Type B pancreatic cell (in vitro differentiated cells): Measurements from ENCODE around the gene UBE2C. TPM values are rescaled to one million over a fixed set of nuclear protein-coding genes. Genes with fewer than 3 reads are reported as not detected.

Experiments
- DNase-seq: peaks from one replicate; pipeline ENCODE4 v3.0.0; 2021; ENCODE audit warnings: mixed read lengths; ENCODE audit not compliant: unreplicated experiment; ENCODE audit errors: extremely low spot score
- H3K27ac Mint-ChIP-seq: 2 replicates; pipeline ENCODE4 v1.8.0; 2021; ENCODE audit warnings: mild to moderate bottlenecking, mixed read lengths
- H3K27me3 Mint-ChIP-seq: 2 replicates; pipeline ENCODE4 v1.8.0; 2021; ENCODE audit warnings: mixed read lengths
- H3K36me3 Mint-ChIP-seq: 2 replicates; pipeline ENCODE4 v1.8.0; 2021; ENCODE audit warnings: mixed read lengths
- H3K4me1 Mint-ChIP-seq: one replicate; pipeline ENCODE4 v1.8.0; 2021; ENCODE audit warnings: mixed read lengths; ENCODE audit not compliant: unreplicated experiment
- H3K4me3 Mint-ChIP-seq: 2 replicates; pipeline ENCODE4 v1.8.0; 2021; ENCODE audit warnings: mild to moderate bottlenecking, mixed read lengths
- H3K9me3 Mint-ChIP-seq: 2 replicates; pipeline ENCODE4 v1.8.0; 2021; ENCODE audit warnings: mixed read lengths
- total RNA-seq: library from RNA; stranded (reverse); gene quantifications from 2 replicates; pipeline ENCODE4 v1.2.1, GENCODE V29; 2021; ENCODE audit warnings: low replicate concordance
- TF ChIP-seq, protein P1 (sequence below): fragments of 200-600 bp; sonication (generic); conservative IDR thresholded peaks from 2 replicates; pipeline ENCODE4 v1.5.0; 2021; ENCODE audit warnings: antibody characterized with exemption, mild to moderate bottlenecking

The UBE2C gene
- total RNA-seq, 1 donor from 2014 or later: 136 TPM

DNA sequence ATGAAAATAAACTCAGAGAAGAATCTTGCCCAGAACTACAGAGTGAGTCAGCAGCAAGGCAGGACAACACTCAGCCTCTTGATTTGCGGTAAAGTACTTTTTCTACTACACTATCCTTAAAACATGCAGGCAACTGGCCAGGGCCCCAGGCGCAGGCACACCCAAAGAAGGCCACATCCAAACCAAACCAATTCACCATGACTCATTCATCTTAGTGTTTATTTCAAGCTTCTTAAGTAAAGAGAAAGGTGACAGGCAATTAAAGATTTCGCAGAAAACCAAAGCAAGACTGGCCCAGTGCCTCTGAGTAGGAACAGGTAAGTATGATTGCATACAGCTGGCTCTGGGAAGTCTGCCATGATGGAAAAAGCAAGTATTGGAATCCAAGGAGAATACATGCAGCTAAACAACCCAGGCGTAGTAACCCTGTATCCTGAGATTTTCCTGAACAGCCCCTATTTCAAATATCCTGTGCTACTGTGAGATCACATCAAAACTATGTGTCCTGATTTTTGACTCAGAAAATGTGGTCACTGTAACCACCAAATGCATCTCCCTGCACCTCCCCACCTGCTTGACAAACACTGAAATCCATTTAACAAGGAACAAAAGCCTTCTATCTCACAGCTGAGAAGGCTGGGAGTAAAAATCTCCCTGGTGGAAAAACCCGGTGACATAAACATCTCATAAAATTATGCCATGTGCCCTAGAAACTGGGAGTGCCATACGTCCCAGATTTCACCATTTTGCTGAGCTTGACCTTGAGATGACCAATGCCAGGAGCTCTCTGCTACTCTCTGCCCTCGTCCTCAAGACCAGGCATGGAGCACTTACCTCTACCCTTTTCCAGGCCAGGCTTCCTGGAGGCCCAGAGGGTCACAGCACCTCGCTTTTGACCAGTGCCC is 33.2 kb upstream of the UBE2C start:
- no peak for DNase-seq
- Mint-ChIP-seq H3K27ac (peak overlapping the region; percentile 96), H3K4me3 (peak overlapping the region; percentile 8), H3K27me3 (peaks cover 6% of the 10 kb centered on the region), H3K36me3 (no peaks in the 10 kb centered on the region), H3K4me1 (peaks cover 21% of the 10 kb centered on the region), H3K9me3 (no peaks in the 10 kb centered on the region)
- TF ChIP-seq, protein P1, sequence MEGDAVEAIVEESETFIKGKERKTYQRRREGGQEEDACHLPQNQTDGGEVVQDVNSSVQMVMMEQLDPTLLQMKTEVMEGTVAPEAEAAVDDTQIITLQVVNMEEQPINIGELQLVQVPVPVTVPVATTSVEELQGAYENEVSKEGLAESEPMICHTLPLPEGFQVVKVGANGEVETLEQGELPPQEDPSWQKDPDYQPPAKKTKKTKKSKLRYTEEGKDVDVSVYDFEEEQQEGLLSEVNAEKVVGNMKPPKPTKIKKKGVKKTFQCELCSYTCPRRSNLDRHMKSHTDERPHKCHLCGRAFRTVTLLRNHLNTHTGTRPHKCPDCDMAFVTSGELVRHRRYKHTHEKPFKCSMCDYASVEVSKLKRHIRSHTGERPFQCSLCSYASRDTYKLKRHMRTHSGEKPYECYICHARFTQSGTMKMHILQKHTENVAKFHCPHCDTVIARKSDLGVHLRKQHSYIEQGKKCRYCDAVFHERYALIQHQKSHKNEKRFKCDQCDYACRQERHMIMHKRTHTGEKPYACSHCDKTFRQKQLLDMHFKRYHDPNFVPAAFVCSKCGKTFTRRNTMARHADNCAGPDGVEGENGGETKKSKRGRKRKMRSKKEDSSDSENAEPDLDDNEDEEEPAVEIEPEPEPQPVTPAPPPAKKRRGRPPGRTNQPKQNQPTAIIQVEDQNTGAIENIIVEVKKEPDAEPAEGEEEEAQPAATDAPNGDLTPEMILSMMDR: no peak

DNA sequence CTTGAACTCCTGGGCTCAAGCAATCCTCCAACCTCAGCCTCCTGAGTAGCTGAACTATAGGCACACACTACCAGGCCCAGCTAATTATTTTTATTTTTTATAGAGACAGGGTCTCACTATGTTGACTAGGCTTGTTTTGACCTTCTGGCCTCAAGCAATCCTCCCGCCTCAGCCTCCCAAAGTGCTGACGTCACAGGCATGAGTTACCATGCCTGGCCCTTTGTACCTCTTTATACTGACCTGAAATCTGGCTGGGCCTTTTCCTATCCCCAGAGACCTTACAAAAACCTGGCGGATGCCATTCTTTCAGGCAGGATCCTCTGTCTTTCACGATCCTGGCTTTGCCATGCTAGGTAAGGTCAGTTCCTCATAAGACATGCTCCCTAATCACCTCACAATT is 32.3 kb upstream of the UBE2C start:
- H3K36me3 Mint-ChIP-seq: no peaks in the 10 kb centered on the region
- peaks cover 21% of the 10 kb centered on the region for H3K4me1 Mint-ChIP-seq
- no peak for DNase-seq
- H3K9me3 Mint-ChIP-seq: no peaks in the 10 kb centered on the region
- H3K27me3 Mint-ChIP-seq: peaks cover 3% of the 10 kb centered on the region
- peak overlapping the region; percentile 65 for H3K27ac Mint-ChIP-seq
- no peak overlapping the region for H3K4me3 Mint-ChIP-seq
- TF ChIP-seq, protein P1: no peak

DNA sequence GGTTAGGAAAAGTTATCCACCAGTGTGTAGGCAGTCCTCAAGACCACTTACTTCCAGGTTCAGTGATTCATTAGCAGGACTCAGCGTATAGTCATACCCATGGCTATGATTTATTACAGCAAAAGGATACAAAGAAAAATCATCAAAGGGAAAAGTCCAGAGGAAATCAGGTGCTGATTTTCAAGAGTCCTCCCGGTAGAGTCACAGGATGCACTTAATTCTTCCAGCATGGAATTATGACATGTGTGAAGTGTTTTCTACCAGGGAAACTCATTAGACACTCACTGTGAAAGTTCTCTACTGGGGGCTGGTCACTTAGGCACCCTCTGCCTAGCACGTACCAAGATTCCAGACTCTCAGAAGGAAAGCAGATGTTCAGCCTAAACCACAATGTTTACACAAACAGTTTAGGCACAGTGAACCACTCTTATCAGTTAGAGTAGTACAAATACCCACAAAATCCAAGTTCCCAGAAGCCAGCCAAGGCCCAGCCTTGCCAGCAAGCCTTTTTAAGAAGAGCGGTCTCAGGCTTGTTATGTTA is 31.0 kb upstream of the UBE2C start:
- Mint-ChIP-seq H3K36me3 (no peaks in the 10 kb centered on the region), H3K27ac (no peak overlapping the region), H3K9me3 (no peaks in the 10 kb centered on the region), H3K4me1 (peaks cover 21% of the 10 kb centered on the region), H3K4me3 (no peak overlapping the region), H3K27me3 (peaks cover 4% of the 10 kb centered on the region)
- TF ChIP-seq, protein P1: no peak
- no peak for DNase-seq

DNA sequence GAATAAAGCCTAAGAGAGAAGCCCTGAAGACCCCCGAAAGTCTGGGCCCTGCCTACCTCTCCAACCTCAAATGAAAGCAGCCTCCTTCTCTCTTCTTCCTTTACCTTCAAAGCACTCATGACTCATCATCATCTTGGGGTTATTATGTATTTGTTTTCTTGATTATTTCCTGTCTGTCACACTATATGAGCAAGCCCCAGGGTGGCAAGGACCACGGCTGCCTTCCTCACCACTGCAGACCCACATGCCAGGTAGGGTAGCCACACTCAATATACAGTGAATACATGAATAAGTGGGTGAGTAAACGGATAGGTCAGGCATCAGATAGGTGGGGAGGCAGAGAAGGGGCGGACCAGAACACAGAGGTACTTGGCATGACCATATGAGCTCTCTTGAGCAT is 29.6 kb upstream of the UBE2C start:
- H3K4me1 Mint-ChIP-seq: peaks cover 21% of the 10 kb centered on the region
- TF ChIP-seq, protein P1: no peak
- H3K9me3 Mint-ChIP-seq: no peaks in the 10 kb centered on the region
- H3K36me3 Mint-ChIP-seq: no peaks in the 10 kb centered on the region
- no peak overlapping the region for H3K4me3 Mint-ChIP-seq
- peaks cover 5% of the 10 kb centered on the region for H3K27me3 Mint-ChIP-seq
- no peak for DNase-seq
- H3K27ac Mint-ChIP-seq: no peak overlapping the region

DNA sequence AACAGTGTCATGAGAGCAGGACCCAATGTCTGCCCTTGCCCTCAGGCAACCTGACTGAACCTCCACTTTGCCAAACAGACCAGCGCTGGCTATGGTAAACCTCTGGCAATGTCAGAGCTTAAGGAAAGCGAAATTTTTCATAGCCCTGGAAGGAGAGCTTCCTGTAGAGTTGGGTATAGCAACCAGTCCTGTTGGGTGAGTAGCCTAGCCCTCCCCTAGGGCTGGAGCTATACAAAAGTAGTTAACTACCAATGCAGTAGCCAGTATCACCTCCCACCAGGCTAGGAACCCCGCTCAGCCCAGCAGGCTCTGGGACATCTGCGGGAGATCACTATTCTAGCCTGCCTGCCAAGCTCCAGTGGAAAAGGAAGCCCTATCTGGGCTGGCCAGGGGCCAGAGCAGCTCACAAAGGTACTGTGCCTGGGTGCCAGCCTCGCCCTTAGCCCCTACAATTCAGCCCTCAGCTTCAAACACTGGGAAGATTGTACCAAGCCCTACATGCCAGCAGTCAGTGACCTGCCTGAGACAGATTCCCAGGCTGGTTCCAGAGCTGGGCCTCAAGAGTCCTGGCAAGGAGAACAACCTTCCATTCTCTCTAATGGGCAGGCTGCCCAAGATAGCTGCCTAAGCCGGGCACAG is 28.7 kb upstream of the UBE2C start:
- H3K4me3 Mint-ChIP-seq: no peak overlapping the region
- DNase-seq: no peak
- no peak overlapping the region for H3K27ac Mint-ChIP-seq
- H3K4me1 Mint-ChIP-seq: peaks cover 21% of the 10 kb centered on the region
- H3K36me3 Mint-ChIP-seq: no peaks in the 10 kb centered on the region
- TF ChIP-seq, protein P1: no peak
- H3K9me3 Mint-ChIP-seq: no peaks in the 10 kb centered on the region
- peaks cover 5% of the 10 kb centered on the region for H3K27me3 Mint-ChIP-seq
